Kidney capillary endothelial cell (primary cell): ENCODE measurements around the gene PGPEP1.
"Not testable (repeated sequence)": the region's sequence is repeated elsewhere in the genome, so short reads cannot be mapped to it uniquely, and the experiment has no call there.

Experiments
- DNase-seq: peaks from one replicate; pipeline ENCODE4 v3.0.0-alpha.2; 2018; ENCODE audit warnings: low spot score

The PGPEP1 gene

DNA sequence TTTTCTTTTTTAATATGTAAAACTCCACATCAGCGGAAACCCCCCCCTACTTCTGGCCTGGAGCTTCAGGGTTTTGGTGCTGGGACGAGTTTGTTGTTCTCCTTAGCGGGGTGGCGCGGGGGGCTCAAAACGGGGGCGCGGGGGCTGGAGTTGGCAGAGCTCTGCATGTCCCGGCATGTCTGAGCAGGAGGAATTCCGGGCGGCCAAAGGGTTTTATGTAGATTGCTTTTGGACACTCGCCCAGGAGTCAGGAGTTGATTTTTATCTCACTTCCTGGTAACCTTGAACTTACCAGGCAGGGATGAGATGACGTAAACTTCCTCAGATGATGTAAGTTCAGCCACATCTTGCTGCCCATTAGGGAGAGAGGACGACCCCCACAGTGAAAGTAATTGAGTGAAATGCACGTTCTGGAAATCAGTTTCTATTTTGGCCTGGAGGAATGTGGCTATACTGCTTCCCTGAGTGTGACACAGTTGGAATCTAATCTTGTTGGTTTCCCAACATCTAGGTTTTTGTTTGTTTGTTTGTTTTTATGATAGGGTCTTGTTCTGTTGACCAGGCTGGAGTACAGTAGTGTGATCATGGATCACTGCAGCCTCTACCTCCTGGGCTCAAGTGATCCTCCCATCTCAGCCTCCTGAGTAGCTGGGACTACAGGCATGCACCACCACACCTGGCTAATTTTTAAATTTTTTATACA, 24.6 kb downstream of the PGPEP1 start:
- peak; percentile 99 for DNase-seq

DNA sequence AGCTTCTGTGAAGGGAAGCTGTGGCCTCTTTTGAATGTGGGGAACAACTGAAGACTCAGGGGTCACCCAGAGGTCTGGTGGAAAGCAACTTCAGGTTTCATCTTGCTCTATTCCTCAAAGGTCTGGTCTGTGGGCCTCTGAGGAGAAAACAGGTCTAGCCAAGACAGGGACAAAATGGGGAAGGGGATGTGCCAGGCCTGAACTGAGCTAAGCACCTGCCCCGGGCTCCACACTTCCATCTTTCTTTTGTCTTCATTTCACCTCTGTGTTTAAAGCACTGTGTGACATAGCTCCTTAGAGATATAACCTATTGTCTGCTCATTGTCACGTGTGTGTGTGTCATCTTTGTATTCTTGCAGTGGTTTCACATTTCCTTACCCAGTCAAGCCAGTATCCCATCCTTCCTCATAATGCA, 25.6 kb downstream of the PGPEP1 start:
- DNase-seq, result no peak

DNA sequence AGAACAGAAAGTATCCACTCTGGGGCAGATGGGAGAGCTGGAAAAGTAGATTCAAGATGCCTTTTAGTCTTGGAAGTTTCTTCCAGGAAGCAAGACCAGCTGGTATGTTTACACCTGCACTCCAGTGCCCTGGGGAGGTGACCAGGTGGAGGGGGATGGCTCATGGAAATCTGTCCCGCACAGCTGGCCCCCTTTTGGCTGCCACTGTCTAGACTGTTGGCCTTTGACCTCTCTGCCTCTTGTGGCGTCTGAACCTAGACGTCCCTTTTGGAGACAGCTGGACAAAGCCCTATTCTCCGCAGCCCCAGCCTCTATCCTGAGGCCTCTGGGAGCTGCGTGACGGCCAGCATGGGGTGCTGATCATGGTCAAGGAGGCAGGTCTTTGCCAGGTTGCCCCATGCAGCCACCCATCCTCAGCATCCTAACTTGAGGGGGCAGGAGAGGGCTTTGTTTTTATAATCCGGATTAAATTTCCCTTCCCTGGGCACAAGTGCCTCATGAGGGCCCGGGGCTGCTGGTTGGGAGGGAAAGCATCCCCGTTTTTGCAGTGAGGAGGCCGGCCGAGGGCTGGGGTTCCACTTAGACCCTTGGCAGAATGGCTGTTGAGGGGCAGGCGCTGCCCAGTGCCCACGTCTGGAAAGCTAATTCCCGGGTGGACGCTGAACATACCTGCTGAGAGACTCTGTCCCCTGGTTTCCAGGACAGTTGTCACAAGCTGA, 28.3 kb downstream of the PGPEP1 start:
- no peak for DNase-seq

DNA sequence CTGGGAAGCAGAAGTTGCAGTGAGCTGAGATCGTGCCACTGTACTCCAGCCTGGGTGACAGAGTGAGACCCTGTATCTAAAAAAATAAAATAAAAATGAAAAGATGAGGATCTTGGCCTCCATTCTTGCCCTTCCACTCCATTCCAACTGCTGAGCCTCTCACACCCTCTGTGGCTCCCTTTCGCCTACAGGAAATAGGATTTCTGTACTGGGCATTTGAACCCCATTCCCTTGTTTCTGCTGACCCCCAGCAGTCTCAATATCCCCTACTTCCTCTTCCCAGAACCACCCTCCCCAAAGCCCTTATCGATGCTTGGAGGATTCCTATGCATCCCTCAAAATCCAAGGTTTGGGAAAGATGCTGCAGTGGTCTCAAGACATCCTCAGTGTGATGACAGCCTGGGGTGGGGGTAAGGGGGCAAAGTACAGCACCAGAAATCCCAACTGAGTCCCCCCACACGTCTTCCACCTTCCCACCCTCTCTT, 33.1 kb downstream of the PGPEP1 start:
- DNase-seq, result no peak

DNA sequence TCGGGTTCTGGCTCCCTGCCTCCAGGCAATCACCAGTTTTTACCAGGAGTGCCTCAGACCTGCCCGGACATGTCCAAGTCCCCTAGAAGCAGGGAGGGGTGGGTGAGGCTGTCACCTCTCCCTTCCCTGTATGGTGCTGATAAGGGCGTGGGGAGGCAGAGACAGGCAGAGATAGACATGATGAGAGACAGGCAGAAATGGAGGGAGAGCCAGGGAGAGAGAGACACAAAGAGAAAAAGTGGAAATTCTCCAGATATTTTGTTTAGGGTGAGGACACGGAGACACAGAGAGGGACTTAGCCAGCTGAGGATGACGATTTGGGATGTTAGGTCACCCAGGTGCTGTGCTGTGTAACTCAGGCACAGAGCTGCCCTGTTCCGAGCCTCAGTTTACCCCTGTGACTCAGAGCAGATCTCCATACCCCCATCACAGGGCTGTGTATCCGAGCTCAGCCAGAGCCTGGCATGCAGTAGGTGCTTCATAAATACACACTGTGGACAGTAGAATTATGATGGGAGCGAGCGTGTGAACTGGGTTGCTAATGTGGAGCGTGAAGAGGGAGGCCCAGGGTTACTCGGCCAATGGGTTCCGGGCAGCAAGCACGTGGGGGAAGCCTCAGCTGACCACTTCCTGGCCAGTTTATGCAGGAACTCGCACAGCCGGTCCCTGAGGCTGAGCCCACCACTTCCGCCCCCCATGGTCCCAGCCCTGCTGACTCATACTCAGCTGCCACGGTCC, 33.7 kb downstream of the PGPEP1 start:
- peak; percentile 96 for DNase-seq

DNA sequence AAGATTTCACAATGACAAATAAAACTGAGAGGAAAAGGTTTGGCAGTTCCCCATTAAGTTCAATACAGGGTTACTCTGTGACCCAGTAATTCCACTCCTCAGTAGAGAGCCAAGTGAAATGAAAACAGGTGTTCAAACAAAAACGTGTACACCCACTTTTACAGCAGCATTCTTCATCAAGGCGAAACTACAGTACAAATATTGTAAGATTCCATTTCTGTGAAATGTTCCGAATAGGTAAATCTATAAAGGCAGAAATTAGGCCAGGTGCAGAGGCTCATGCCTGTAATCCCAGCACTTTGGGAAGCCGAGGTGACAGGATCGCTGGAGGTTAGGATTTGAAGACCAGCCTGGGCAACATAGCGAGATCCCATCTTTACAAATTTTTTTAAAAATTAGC, 36.6 kb downstream of the PGPEP1 start:
- DNase-seq, result no peak

DNA sequence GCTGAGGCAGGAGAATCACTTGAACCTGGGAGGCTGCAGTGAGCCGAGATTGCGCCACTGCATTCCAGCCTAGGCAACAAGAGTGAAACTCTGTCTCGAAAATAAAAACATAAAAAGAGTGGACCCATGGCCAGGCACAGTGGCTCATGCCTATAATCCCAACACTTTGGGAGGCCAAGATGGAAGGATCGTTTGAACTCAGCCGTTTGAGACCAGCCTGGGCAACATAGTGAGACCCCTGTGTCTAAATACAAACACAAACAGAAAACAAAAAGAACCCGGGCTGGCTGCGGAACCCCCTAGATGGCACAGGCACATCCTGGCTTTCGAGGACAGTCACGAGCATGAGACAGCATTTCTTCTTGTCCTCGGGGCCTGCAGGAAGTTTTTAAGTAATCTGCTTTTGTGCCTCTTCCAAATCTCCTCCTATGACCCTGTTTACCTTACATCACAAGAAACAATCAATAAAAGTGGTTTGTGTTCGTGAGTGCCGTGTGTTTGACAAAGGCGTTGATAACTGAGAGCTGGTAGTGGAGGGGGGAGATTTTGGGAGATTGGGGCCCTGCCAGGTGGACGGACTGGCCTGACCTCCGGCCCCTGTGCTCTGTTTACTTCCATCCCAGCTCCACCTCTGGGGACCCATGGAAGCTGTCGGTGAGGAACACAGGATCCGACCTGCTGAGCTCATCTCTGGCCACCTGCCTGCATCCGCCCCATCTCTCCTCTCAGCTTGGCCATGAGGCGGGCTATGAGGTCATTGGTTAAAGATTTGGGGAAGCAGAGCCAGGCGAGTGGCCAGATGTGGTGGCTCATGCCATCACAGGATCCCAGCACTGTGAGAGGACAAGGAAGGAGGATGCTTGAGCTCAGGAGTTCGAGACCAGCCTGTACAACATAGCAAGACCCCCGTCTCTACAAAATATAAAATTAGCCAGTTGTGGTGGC, 39.7 kb downstream of the PGPEP1 start:
- no peak for DNase-seq

DNA sequence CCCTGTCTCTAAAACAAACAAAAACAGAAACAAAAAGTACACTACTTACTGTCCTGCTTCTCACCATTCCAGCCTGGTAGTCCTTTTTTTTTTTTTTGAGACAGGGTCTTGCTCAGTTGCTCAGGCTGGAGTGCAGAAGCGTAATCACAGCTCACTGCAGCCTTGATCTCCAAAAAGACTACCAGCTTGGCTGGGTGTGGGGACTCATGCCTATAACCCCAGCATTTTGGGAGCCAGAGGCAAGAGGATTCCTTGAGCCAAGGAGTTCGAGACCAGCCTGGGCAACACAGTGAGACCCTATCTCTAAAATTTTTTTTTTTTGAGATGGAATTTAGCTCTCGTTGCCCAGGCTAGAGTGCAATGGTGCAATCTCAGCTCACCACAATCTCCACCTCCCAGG, 40.4 kb downstream of the PGPEP1 start:
- DNase-seq, result no peak

DNA sequence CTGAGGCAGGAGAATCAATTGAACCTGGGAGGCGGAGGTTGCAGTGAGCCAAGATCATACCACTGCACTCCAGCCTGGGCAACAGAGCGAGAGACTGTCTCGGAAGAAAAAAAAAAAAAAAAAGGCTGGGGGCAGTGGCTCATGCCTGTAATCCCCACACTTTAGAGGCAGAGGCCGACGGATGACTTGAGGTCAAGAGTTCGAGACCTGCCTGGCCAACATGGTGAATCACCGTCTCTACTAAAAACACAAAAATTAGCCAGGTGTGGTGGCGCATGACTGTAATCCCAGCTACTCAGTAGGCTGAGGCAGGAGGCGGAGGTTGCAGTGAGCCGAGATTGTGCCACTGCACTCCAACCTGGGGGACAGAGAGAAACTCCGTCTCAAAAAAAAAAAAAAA, 43.2 kb downstream of the PGPEP1 start:
- DNase-seq, result not testable (repeated sequence)

DNA sequence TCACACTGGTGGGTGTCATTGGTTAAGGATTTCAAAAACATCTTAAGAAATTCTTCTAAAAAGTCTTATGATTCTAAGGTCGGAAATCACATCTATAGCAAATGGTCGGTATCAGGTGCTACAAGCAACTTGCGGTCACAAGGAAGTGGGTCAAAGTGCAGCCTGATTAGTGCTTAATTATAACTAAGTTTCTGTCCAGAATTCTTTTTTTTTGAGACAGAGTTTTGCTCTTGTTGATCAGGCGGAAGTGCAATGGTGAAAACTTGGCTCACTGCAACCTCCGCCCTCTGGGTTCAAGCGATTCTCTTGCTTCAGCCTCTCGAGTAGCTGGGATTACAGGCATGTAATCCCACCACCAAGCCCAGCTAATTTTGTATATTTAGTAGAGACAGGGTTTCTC, 44.4 kb downstream of the PGPEP1 start:
- DNase-seq, result no peak

DNA sequence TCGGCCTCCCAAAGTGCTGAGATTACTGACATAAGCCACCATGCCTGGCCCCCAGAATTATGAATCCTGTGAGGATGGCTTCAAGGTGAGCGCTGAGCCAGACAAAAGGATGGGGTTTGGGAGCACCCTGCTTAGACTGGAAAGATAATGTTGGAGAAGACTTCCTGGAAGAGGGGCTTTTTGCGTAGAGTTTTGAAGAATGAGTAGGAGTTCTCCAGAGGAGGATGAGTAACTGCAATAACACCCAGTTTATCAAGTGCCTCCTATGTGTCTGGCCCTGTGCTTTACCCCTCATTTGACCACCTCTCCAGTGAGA, 44.9 kb downstream of the PGPEP1 start:
- no peak for DNase-seq

DNA sequence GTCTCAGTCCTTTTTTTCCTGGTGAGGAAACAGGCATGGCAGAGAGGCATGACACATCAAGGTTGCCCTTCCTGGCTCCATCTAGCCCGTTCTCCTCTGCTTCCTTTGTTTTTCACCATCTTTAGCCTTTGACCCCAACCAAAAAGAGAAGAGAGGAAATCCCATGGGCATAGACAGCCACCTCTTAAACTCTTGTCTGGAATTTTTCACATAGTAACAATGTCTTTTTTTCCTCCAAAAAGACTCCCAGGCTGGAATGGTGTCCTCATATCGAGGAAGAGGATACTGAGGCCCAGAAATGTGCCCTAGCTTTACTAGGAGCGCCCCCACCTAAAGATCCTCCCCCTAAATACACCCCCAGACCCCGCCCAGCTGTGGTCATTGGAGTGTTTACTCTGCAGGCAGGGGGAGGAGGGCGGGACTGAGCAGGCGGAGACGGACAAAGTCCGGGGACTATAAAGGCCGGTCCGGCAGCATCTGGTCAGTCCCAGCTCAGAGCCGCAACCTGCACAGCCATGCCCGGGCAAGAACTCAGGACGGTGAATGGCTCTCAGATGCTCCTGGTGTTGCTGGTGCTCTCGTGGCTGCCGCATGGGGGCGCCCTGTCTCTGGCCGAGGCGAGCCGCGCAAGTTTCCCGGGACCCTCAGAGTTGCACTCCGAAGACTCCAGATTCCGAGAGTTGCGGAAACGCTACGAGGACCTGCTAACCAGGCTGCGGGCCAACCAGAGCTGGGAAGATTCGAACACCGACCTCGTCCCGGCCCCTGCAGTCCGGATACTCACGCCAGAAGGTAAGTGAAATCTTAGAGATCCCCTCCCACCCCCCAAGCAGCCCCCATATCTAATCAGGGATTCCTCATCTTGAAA, 45.5 kb downstream of the PGPEP1 start, which contains the start of gene GDF15:
Gene GDF15, plus strand, starts transcription at position 484 of the 868 bp plus-strand sequence. Its CDS starts 32 bp downstream, at position 516.
- no peak for DNase-seq

DNA sequence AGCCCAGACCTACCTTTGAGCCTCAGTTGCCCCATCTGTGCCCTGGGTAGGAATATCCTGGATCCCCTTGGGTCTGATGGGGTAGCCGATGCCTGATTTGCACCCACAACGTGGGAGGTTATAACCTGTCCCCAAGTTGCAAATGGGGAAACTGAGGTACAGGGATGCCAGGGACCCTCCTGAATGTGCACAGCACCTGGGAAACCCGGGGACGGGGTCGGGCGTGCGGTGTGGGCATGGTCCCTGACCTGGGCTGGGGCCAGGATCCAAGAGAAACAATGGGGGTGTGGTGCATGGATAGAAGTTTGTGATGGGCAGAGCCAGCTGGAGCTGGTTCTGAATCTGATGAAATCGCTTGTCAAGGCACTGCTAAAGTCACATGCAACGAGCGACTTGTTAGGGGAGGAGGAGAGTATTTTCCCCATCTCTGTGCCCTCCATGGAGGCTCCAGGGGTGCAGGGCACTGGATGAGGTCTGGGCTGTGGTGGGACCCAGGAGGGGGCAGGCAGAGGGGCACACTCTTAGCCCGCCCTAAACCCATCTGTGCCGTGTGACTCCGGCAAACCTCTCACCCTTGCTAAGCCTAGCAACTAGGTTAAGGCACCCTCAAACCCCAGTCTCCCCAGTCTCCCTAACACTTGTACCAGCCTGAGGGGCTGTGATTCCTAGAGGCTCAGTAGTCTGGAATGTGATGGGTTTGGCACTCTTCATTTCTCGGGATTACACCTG, 46.3 kb downstream of the PGPEP1 start:
- DNase-seq, result no peak

DNA sequence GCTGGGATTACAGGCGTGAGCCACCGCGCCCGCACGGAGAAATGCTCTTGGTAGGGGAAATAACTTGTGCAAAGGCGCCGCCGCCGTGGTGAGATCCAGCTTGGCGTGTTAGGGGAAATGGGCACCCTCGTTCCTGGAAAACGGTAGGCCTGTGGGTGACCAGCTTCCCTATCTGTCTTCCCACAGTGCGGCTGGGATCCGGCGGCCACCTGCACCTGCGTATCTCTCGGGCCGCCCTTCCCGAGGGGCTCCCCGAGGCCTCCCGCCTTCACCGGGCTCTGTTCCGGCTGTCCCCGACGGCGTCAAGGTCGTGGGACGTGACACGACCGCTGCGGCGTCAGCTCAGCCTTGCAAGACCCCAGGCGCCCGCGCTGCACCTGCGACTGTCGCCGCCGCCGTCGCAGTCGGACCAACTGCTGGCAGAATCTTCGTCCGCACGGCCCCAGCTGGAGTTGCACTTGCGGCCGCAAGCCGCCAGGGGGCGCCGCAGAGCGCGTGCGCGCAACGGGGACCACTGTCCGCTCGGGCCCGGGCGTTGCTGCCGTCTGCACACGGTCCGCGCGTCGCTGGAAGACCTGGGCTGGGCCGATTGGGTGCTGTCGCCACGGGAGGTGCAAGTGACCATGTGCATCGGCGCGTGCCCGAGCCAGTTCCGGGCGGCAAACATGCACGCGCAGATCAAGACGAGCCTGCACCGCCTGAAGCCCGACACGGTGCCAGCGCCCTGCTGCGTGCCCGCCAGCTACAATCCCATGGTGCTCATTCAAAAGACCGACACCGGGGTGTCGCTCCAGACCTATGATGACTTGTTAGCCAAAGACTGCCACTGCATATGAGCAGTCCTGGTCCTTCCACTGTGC, 47.9 kb downstream of the PGPEP1 start:
- DNase-seq, result peak; percentile 63

DNA sequence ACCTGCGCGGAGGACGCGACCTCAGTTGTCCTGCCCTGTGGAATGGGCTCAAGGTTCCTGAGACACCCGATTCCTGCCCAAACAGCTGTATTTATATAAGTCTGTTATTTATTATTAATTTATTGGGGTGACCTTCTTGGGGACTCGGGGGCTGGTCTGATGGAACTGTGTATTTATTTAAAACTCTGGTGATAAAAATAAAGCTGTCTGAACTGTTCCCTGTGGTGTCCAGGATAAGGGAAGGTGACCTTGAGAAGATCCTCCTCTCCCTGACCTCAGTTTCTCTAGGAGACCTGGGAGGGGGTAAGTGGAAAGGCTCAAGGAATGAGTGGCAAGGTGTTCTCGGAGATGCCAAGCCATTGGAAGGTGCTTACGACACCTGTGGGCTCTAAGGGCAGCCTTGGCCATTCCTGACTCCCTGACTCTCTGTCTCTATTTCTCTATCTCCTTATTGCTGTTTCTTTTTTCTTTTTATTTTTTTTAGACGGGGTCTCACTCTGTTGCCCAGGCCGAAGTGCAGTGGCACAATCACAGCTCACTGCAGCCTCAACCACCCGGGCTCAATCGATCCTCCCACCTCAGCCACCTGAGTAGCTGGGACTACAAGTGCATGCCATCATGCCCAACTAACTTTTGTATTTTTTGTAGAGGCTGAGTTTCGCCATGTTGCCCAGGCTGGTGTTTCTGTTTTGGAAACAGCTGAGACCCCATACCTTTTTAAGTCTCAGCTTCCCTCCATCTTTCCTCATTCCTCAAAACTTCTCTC, 48.7 kb downstream of the PGPEP1 start:
- DNase-seq, result no peak

DNA sequence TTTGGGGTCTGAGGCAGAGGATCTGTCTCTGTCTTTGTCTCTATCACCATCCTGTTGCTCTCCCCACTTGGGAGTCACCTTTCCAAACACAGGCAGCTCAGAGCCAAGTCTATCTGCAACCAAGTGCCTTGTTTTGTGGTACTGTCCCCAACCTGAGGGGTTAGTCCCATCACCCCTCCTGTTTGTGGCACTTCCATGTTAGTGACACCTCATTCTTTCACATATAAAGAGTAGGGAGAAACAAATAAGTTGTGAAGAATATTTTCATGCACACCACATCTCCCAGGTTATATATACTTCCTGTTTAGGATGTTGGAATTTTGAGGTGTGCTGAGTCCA, 49.3 kb downstream of the PGPEP1 start:
- no peak for DNase-seq

DNA sequence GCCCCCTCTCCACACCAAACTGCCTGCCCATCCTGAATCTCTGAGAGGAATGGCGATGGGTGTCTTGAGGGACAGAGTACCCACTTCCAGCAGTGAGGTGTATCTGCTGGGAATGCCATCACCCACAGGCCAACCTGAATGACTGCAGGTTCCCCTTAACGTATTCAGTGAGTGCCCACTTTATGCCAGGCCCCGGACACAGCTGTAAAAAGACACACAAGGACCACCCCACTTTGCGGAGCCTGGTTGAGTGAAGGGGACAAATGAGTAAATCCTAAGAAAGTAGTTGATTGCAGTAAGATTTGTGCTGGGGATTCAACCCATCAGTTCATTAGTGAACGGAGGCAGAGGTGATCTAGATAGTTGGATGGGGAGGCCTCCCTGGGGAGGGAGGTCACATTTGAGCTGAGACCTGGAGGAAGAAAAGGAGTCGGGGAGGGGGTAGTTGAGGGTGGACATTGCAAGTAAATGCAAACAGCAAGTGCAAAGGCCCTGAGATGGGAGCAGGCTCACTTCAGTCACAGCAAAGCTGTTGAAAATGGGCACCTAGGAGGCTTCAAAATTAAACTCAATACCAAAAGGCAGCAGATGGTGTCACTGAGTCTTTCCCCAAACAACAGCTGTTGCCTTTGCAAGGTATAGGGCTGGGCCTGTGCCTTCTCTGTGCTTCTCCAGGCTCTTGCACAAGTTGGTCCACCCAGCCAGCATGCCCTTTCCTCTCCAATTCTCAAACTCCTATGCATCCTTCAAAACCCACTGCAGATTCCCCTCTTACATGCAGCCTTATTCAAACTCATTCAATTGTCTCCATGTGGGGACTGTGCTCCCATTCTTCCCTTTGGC, 49.9 kb downstream of the PGPEP1 start:
- no peak for DNase-seq
